Keratinocyte (primary cell): ENCODE results near the gene CABLES2. TPM values are rescaled to one million over a fixed set of nuclear protein-coding genes. Genes with fewer than 3 reads are reported as not detected.

Source experiments
- DNase-seq: peaks from one replicate; pipeline ENCODE4 v3.0.0-alpha.2; 2011; ENCODE audit warnings: low read depth, missing footprints, low spot score
- FAIRE-seq: peaks from 2 replicates; lab custom pipeline; 2011; peaks lifted over from hg19 to GRCh38; lab: Jason Lieb, UNC
- H2AFZ ChIP-seq: 2 replicates; pipeline ENCODE4 v1.6.0; 2012; ENCODE audit warnings: low read length, control low read depth, inconsistent platforms; ENCODE audit not compliant: control insufficient read depth
- H3K27ac ChIP-seq: 2 replicates; pipeline ENCODE4 v1.5.1; 2011; ENCODE audit warnings: low read length; ENCODE audit not compliant: control insufficient read depth, insufficient read depth
- H3K27me3 ChIP-seq: 3 replicates; pipeline ENCODE4 v1.6.0; 2011; ENCODE audit warnings: low read length; ENCODE audit not compliant: control insufficient read depth, insufficient read depth; ENCODE audit errors: extremely low read depth
- H3K36me3 ChIP-seq, 2 experiments: 2 replicates in 1 of 2; 3 replicates in 1 of 2; pipeline ENCODE4 v1.5.1; 2011; ENCODE audit warnings: low read length in 2 of 2, mild to moderate bottlenecking in 1 of 2; ENCODE audit not compliant: control insufficient read depth in 2 of 2, insufficient read depth in 2 of 2; ENCODE audit errors: extremely low read depth in 1 of 2
- H3K4me1 ChIP-seq: 3 replicates; pipeline ENCODE4 v1.5.1; 2011; ENCODE audit warnings: low read length; ENCODE audit not compliant: control insufficient read depth, insufficient read depth; ENCODE audit errors: extremely low read depth
- H3K4me2 ChIP-seq: 3 replicates; pipeline ENCODE4 v1.6.0; 2011; ENCODE audit warnings: low read depth, low read length; ENCODE audit not compliant: control insufficient read depth, insufficient read depth; ENCODE audit errors: extremely low read depth
- H3K4me3 ChIP-seq, 3 experiments: fragments of 200-600 bp in 1 of 3; sonication (generic) in 1 of 3; 2 replicates in 2 of 3; 3 replicates in 1 of 3; pipeline ENCODE4 v1.5.1; 2011 to 2016; ENCODE audit warnings: low read length in 3 of 3, mild to moderate bottlenecking in 3 of 3, control low read depth in 2 of 3, inconsistent platforms in 1 of 3, low read depth in 1 of 3, mixed read lengths in 1 of 3, mixed run types in 1 of 3, moderate library complexity in 1 of 3; ENCODE audit not compliant: control insufficient read depth in 2 of 3, insufficient read depth in 2 of 3; ENCODE audit errors: extremely low read depth in 1 of 3
- H3K79me2 ChIP-seq: 2 replicates; pipeline ENCODE4 v1.6.0; 2012; ENCODE audit warnings: low read length; ENCODE audit not compliant: control insufficient read depth, insufficient read depth
- H3K9ac ChIP-seq: 3 replicates; pipeline ENCODE4 v1.6.0; 2011; ENCODE audit warnings: low read length; ENCODE audit not compliant: control insufficient read depth, insufficient read depth; ENCODE audit errors: extremely low read depth
- H3K9me1 ChIP-seq: 3 replicates; pipeline ENCODE4 v1.6.0; 2011; ENCODE audit warnings: low read length; ENCODE audit not compliant: control insufficient read depth, insufficient read depth; ENCODE audit errors: extremely low read depth
- H3K9me3 ChIP-seq: 2 replicates; pipeline ENCODE4 v1.5.1; 2012; ENCODE audit warnings: low read depth, low read length; ENCODE audit not compliant: control insufficient read depth
- H4K20me1 ChIP-seq: 3 replicates; pipeline ENCODE4 v1.6.0; 2011; ENCODE audit warnings: low read length; ENCODE audit not compliant: control insufficient read depth, insufficient read depth; ENCODE audit errors: extremely low read depth
- CTCF ChIP-seq, 3 experiments: IDR thresholded peaks in 1 of 3; conservative IDR thresholded peaks in 1 of 3; optimal IDR thresholded peaks in 1 of 3; 2 replicates in 2 of 3; 3 replicates in 1 of 3; pipeline versions ENCODE3 to v1.5.1; 2011; ENCODE audit warnings: low read length in 3 of 3, mild to moderate bottlenecking in 3 of 3, moderate library complexity in 2 of 3, control low read depth in 1 of 3, inconsistent platforms in 1 of 3; ENCODE audit not compliant: insufficient read depth in 2 of 3; ENCODE audit errors: extremely low read depth in 1 of 3
- EZH2 ChIP-seq: IDR thresholded peaks from one replicate; pipeline ENCODE4 v1.6.1; 2012; ENCODE audit warnings: inconsistent platforms, mild to moderate bottlenecking, low read length, moderate library complexity
- dilution Hi-C: fragments of 300-500 bp; cut with MboI; formaldehyde crosslinking; loops from one replicate; pipeline ENCODE4 v1.7.0; 2020; ENCODE audit warnings: low sequenced_read_pairs; ENCODE audit not compliant: extremely low pct_ligation_motif_present
- polyA plus RNA-seq, 5 experiments: library from polyadenylated mRNA; depleted of rRNA in 3 of 5; stranded (reverse) in 3 of 5; stranded (forward) in 1 of 5; unstranded in 1 of 5; fragments of >200 nt; gene quantifications; 1 replicate in 1 of 5; 2 replicates in 3 of 5; 3 replicates in 1 of 5; pipeline versions ENCODE4 v1.2.1 to v1.2.3, GENCODE V29; 2011 to 2012; ENCODE audit warnings: missing spikeins in 2 of 5, low read depth in 1 of 5, low replicate concordance in 1 of 5

The CABLES2 gene
- polyA plus RNA-seq, 1 donor (not counting 4 experiments of a cell fraction or from before 2014, with no cell fraction given) = 2.2 TPM

DNA sequence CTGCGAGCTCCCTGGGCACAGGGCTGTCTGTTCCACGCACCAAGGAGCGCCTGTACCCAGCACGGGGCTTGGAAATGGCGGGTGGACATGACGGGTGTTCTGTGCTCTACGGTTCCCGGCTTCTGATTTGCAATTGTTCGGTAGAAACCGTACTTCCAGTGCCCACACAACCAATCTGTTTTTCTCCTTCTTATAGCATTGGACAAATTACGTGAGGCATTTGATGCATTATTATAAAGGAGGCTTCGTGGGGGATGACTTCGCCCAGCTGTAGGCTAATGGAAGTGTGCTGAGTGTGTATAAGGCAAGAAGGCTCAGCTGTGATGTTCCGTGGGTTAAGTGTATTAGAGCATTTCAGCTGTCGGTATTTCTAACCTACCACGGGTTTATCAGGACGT, 30.0 kb downstream of the CABLES2 start:
- no peaks in the 10 kb centered on the region for H4K20me1 ChIP-seq
- no peak for FAIRE-seq
- no peak for DNase-seq
- dilution Hi-C loops = no loop called here
- no peaks in the 10 kb centered on the region for H3K9me3 ChIP-seq
- H2AFZ ChIP-seq = no peak overlapping the region
- peak overlapping the region; percentile 91 for H3K4me2 ChIP-seq
- no peaks in the 10 kb centered on the region for H3K79me2 ChIP-seq
- H3K4me3 ChIP-seq = no peak overlapping the region
- H3K9ac ChIP-seq = peak overlapping the region; percentile 85
- TF ChIP-seq EZH2 (no peak), CTCF (optimal IDR thresholded peaks at IDR 0.05 in 1 of 3, IDR thresholded peaks at IDR 0.05 in 1 of 3, conservative IDR thresholded peaks at IDR 0.05 in 1 of 3; ENCODE audit: extremely low read depth in 1 of 3, insufficient read depth in 2 of 3, low read length in 3 of 3) (no peak)
- H3K4me1 ChIP-seq = peaks cover 47% of the 10 kb centered on the region
- peak overlapping the region; percentile 94 for H3K27ac ChIP-seq
- H3K27me3 ChIP-seq = no peaks in the 10 kb centered on the region
- peaks cover 5% of the 10 kb centered on the region for H3K9me1 ChIP-seq
- peaks cover 1 to 5% of the 10 kb centered on the region in 2 experiments for H3K36me3 ChIP-seq

- Histone ChIP-seq H3K27ac (peak overlapping the region; percentile 94), H3K9me3 (no peaks in the 10 kb centered on the region), H4K20me1 (no peaks in the 10 kb centered on the region), H3K4me2 (peak overlapping the region; percentile 91), H3K27me3 (no peaks in the 10 kb centered on the region), H3K4me3 (no peak overlapping the region), H3K4me1 (peaks cover 42% of the 10 kb centered on the region), H2AFZ (no peak overlapping the region), H3K36me3 (no peaks in the 10 kb centered on the region), H3K9me1 (peaks cover 5% of the 10 kb centered on the region), H3K9ac (peak overlapping the region; percentile 85), H3K79me2 (no peaks in the 10 kb centered on the region)
- DNase-seq = no peak
- dilution Hi-C loops = no loop called here
- FAIRE-seq = no peak
- peak; percentile 44 to 67 (median 55) for TF ChIP-seq CTCF (optimal IDR thresholded peaks at IDR 0.05 in 1 of 3, IDR thresholded peaks at IDR 0.05 in 1 of 3, conservative IDR thresholded peaks at IDR 0.05 in 1 of 3; ENCODE audit: extremely low read depth in 1 of 3, insufficient read depth in 2 of 3, low read length in 3 of 3)
- no peak for TF ChIP-seq EZH2
Measured at GRCh38 chr20:62376112-62377063, 30.7 kb downstream of the CABLES2 start.
